Ovary (tissue), 9 donors: ENCODE results near the gene ATP6V1G1. TPM values are rescaled to one million over a fixed set of nuclear protein-coding genes. Genes with fewer than 3 reads are reported as not detected.

Source experiments
- DNase-seq, 5 donors: peaks; one replicate each; pipeline ENCODE4 v3.0.0-alpha.2; 2019 to 2020
- H3K27ac ChIP-seq, 2 donors: fragments of 200-600 bp; one replicate each; pipeline versions ENCODE4 v1.5.1 to v1.8.0; 2019 to 2022
- H3K27me3 ChIP-seq: fragments of 200-600 bp; one replicate; pipeline ENCODE4 v1.8.0; 2022
- H3K36me3 ChIP-seq: fragments of 200-600 bp; sonication (generic); one replicate; pipeline ENCODE4 v1.5.1; 2019
- H3K4me1 ChIP-seq: one replicate; pipeline ENCODE4 v1.8.1; 2013; ENCODE audit warnings: mild to moderate bottlenecking, moderate library complexity; ENCODE audit not compliant: insufficient read depth
- H3K4me3 ChIP-seq: fragments of 200-600 bp; sonication (generic); one replicate; pipeline ENCODE4 v1.5.1; 2017
- H3K9me3 ChIP-seq, 2 donors: fragments of 200-600 bp in 1 of 2; sonication (generic) in 1 of 2; one replicate each; pipeline versions ENCODE4 v1.5.1 to v1.8.1; 2013 to 2019; ENCODE audit warnings: mild to moderate bottlenecking in 1 of 2, moderate library complexity in 1 of 2
- EP300 ChIP-seq: sonication (generic); formaldehyde crosslinking; IDR thresholded peaks from one replicate; pipeline ENCODE4 v1.6.1; 2017; ENCODE audit warnings: antibody characterized with exemption
- POLR2A ChIP-seq: fragments of 450-650 bp; IDR thresholded peaks from one replicate; pipeline ENCODE4 v1.6.1; 2017; ENCODE audit warnings: antibody characterized with exemption, mild to moderate bottlenecking, moderate library complexity
- WGBS, 3 donors: extraction: QIAGEN DNeasy Blood & Tissue Kit in 1 of 3; methylation state at CpG; one replicate each; pipeline versions ENCODE4 v1.1.5 to v1.1.7; 2013 to 2017; 5-methylcytosine and 5-hydroxymethylcytosine counted together
- intact Hi-C, 4 donors: fragments of 100-400 bp; cut with DNase I; formaldehyde crosslinking; loops; one replicate each; pipeline versions ENCODE4 v1.11.0 to v1.15.1; 2022 to 2023
- polyA plus RNA-seq, 2 donors: library from polyadenylated mRNA; stranded (reverse); fragments of 200-250 nt in 1 of 2; fragments of 350-450 nt in 1 of 2; fragmentation: Illumina TruSeq in 1 of 2; extraction: RNeasy Lipid Tissue Mini Kit (QIAGEN cat#74804) in 1 of 2; gene quantifications; one replicate each; pipeline ENCODE4 v1.2.3, GENCODE V29; 2013 to 2014
- total RNA-seq, 7 donors: library from RNA; depleted of rRNA in 2 of 7; stranded (reverse); fragments of >200 nt in 2 of 7; fragmentation: NEBNext Ultra II Directional in 3 of 7; extraction: Animal tissue kit (Norgen Biotek cat#: 25700) in 3 of 7; gene quantifications; one replicate each; pipeline versions ENCODE4 v1.1.0 to v1.2.4, GENCODE V29; 2016 to 2023
- TF ChIP-seq, protein P1 (sequence below), 3 donors: fragments of 450-650 bp in 2 of 3; fragments of 200-600 bp in 1 of 3; IDR thresholded peaks; one replicate each; pipeline versions ENCODE4 v1.5.1 to v1.8.0; 2016 to 2022; ENCODE audit warnings: antibody characterized with exemption in 3 of 3, mild to moderate bottlenecking in 1 of 3
- donor health status: DM: no; HTN: no; CAD: no; lungs with moderate emphysema.
- donor health status: DM: no; HTN: no; CAD: no.
- donor health status: Bipolar disorder and iron deficiency.
- donor health status: DM: yes; HTN: yes; CAD: no.
- donor health status: DM: no; HTN: no; CAD: no.
- donor health status: DM: yes; HTN: yes; CAD: no.

Gene ATP6V1G1
- total and polyA plus RNA-seq, 9 donors = 93.5 to 211 (median 113) TPM

DNA sequence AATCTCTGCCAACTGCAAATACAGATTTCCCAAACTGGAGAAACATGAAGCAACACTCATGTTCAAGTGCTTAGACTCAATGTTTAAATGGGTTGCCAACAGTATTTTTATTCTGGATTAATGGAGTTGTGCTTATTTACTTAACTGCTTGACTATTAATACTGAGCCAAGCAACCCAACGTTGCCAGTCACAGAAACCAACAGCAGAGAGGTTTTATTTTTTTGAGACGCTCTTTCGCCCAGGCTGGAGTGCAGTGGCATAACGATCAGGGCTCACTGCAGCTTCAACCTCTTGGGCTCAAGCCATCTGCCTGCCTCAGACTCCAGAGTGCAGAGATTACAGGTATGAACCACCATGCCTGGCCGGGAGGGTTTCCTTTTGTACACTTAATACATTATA lies 15.1 kb downstream of the ATP6V1G1 start:
- 84 to 92% (median 91%) methylated on average over 5 of the region's 5 CpGs for WGBS, 3 donors
- no peak for DNase-seq
- Histone ChIP-seq H3K27me3 (no peaks in the 10 kb centered on the region), H3K9me3 (no peaks in the 10 kb centered on the region), H3K4me1 (peaks cover 9% of the 10 kb centered on the region), H3K36me3 (no peaks in the 10 kb centered on the region), H3K27ac (no peak overlapping the region), H3K4me3 (no peak overlapping the region)
- TF ChIP-seq EP300 = no peak
- TF ChIP-seq, protein P1, sequence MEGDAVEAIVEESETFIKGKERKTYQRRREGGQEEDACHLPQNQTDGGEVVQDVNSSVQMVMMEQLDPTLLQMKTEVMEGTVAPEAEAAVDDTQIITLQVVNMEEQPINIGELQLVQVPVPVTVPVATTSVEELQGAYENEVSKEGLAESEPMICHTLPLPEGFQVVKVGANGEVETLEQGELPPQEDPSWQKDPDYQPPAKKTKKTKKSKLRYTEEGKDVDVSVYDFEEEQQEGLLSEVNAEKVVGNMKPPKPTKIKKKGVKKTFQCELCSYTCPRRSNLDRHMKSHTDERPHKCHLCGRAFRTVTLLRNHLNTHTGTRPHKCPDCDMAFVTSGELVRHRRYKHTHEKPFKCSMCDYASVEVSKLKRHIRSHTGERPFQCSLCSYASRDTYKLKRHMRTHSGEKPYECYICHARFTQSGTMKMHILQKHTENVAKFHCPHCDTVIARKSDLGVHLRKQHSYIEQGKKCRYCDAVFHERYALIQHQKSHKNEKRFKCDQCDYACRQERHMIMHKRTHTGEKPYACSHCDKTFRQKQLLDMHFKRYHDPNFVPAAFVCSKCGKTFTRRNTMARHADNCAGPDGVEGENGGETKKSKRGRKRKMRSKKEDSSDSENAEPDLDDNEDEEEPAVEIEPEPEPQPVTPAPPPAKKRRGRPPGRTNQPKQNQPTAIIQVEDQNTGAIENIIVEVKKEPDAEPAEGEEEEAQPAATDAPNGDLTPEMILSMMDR (IDR thresholded peaks at IDR 0.05) = no peak
- no peak for TF ChIP-seq POLR2A
- intact Hi-C loops = no loop called here

- H3K27ac ChIP-seq = no peak overlapping the region
- no peak overlapping the region for H3K4me3 ChIP-seq
- H3K4me1 ChIP-seq = peaks cover 9% of the 10 kb centered on the region
- no peaks in the 10 kb centered on the region for H3K36me3 ChIP-seq
- no peaks in the 10 kb centered on the region for H3K9me3 ChIP-seq
- intact Hi-C loops = no loop called here
- no peaks in the 10 kb centered on the region for H3K27me3 ChIP-seq
- no peak for DNase-seq
- TF ChIP-seq, protein P1 (IDR thresholded peaks at IDR 0.05) = no peak
- WGBS, 3 donors = 91 to 98% (median 97%) methylated on average over 4 of the region's 4 CpGs
Measured at GRCh38 chr9:114603248-114603647, 15.7 kb downstream of the ATP6V1G1 start.

DNA sequence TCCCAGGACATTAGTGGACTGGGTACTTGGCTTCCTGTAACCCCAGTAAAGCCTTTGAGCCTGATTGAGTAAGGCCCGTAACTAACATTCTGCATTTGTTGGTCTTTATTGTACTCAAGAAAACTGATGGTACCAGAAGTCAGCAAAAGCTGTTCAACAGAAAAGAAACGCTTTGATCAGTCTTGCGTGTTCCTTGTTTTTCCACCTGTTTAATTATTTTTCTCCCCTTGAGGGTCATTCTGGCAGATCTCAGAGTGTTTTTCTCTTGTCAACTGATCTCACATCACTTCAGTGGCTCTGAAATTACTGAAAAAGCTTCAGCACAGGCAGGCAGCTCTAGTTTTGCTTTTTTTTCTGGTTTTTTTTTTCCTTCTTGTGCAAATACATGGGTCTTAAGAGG lies 17.4 kb downstream of the ATP6V1G1 start:
- H3K4me1 ChIP-seq = peaks cover 9% of the 10 kb centered on the region
- no peaks in the 10 kb centered on the region for H3K27me3 ChIP-seq
- TF ChIP-seq EP300 = no peak
- intact Hi-C loops = no loop called here
- H3K9me3 ChIP-seq = no peaks in the 10 kb centered on the region
- 90 to 93% (median 90%) methylated on average over 3 of the region's 3 CpGs for WGBS, 3 donors
- no peak for DNase-seq
- no peak overlapping the region for H3K27ac ChIP-seq
- H3K4me3 ChIP-seq = no peak overlapping the region
- no peaks in the 10 kb centered on the region for H3K36me3 ChIP-seq

GRCh38 chr9:114606068-114606467 lies 18.5 kb downstream of the ATP6V1G1 start:
- H3K27me3 ChIP-seq = no peaks in the 10 kb centered on the region
- peak overlapping the region in 1 of 2 donors; percentile 21 for H3K27ac ChIP-seq
- 31 to 40% (median 37%) methylated on average over 7 of the region's 7 CpGs for WGBS, 3 donors
- H3K4me1 ChIP-seq = peaks cover 13% of the 10 kb centered on the region
- DNase-seq = peak in 3 of 5 donors; percentile 30 to 62 (median 33)
- no peaks in the 10 kb centered on the region for H3K36me3 ChIP-seq
- H3K4me3 ChIP-seq = no peak overlapping the region
- no peaks in the 10 kb centered on the region for H3K9me3 ChIP-seq
- TF ChIP-seq POLR2A = no peak
- TF ChIP-seq, protein P1 (IDR thresholded peaks at IDR 0.05) = no peak
- TF ChIP-seq EP300 = no peak
- intact Hi-C loops = no loop called here

DNA sequence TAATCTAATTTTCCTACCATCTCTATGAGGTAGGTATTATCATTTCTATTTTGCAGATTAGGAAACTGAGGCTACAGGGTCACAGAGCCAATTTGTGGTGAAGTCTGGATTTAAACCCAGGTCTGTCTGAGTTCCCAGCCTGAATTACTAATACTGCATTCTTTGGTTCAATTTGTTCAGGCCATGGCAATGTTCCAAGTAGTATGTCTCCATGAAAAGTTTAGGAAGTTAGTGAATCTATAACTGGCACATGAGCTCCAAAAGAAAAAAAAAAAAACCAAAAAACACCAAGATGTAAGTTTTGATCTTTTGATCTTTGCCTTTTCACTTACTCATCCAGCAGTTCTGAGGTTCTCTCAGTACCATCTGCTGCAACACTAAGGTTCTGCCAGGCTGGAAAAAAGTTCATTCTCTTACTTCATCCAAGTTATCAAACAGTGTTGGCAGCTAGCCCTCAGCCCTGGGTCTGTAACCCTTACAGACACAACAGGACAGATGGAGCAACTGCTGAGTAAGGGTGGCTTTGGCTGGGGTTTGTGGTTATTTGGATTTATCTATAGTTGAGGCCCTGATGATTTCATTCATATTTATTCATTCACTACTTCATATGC lies 19.1 kb downstream of the ATP6V1G1 start:
- H3K36me3 ChIP-seq = no peaks in the 10 kb centered on the region
- H3K27ac ChIP-seq = peak overlapping the region in 1 of 2 donors; percentile 21
- no peak overlapping the region for H3K4me3 ChIP-seq
- TF ChIP-seq POLR2A (no peak), EP300 (no peak)
- TF ChIP-seq, protein P1 (IDR thresholded peaks at IDR 0.05) = no peak
- H3K4me1 ChIP-seq = peaks cover 13% of the 10 kb centered on the region
- H3K27me3 ChIP-seq = no peaks in the 10 kb centered on the region
- H3K9me3 ChIP-seq = no peaks in the 10 kb centered on the region
- peak; percentile 47 to 78 (median 63) for DNase-seq
- intact Hi-C loops = no loop called here
